ENCODE results near the gene ORM1.

ORM1 gene

GRCh38 chr9:114359801-114360200 is 36.9 kb downstream of the ORM1 start:
- FAIRE-seq (no peak), DNase-seq (ENCODE audit: insufficient read length, low spot score) (no peak)

- FAIRE-seq, result no peak
These were observed 38.6 kb downstream of the ORM1 start for GRCh38 chr9:114361542-114361941.

GRCh38 chr9:114362394-114362793 is 39.5 kb downstream of the ORM1 start:
- FAIRE-seq (no peak), DNase-seq (ENCODE audit: insufficient read length, low spot score) (no peak)

More at GRCh38 chr9:114361542-114361941, 38.6 kb downstream of the ORM1 start:
- DNase-seq (ENCODE audit: insufficient read length, low spot score), result no peak

GRCh38 chr9:114363424-114363823 is 40.5 kb downstream of the ORM1 start:
- no peak for FAIRE-seq

DNA sequence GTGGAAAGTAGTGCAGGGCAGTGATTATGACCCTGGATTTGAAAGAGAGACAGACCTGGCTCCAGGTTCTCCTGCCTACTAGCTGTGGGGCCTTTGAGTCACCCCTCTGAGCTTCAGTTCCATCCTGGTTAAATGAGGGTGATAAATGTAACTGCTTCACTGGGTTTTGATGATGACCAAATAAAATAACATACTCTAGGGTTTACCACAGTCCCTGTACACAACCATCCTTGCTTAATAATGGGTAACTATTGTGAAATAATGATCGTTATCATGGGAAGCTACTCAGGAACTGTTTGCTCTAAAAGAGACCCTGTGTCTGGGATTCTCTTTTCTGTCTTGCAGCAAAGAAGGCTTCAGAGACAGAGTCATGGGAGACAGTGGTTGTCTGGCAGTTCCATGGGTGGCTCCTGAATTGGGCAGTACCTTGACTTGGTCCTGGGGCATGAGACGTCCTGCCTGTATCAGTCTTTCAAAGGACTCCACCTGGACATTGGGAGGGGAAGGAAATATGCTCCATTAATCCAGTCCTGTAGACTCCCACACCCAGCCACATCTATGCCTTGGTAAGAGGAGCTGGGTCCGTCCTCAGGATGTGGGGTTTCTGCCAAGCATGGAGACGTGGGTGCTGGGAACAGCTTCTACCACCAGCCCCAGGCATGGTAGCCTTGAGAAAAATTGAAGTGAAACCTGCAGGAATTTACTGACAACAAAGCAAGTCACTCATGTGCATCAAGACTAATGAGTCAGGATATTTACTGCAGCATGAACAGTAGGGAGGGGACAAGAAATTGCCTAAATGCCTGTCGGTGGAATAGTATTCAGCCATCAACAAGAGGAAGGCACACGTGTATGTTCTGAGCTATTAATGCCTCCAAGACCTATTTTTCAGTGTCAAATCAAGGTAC is 41.5 kb downstream of the ORM1 start:
- FAIRE-seq (peak; percentile 28), DNase-seq (ENCODE audit: insufficient read length, low spot score) (no peak)

More at GRCh38 chr9:114363424-114363823, 40.5 kb downstream of the ORM1 start:
- DNase-seq (ENCODE audit: insufficient read length, low spot score), result no peak

GRCh38 chr9:114365194-114365593 is 42.3 kb downstream of the ORM1 start:
- DNase-seq (ENCODE audit: insufficient read length, low spot score), result no peak
- FAIRE-seq, result no peak

DNA sequence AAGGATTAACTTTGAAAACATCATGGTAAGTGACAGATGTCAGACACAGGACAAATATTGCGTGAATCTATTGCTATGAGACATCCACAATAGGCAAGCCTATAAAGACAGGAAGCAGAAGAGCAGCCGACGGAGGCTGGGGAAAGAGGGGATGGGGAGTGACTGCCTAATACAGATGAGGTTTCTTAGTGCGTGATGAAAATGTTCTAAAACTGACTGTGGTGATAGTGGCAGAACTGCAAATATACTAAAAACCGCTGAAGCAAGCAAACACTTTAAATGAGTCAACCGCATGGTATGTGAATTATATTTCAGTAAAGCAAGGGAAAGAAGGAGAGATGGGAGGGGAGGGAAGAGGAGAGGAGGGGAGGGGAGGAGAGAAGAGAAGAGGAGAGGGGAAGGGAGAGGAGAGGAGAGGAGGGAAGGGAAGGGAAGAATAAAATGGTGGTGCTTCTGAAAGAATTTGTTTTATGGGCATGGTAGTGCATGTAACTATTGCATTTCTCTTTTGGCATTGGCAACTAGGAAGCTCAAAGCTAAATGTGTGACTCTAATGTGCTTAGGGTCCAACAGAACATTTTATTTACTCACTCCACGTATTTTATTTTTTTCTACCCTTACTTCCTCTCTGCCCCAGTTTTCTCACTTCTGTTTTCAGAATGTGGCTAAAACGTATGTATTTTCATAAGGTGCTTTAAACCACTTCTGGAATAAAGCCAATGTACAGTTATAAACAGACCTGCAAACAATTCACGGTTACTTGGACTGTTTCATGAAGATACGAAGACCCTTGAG is 43.6 kb downstream of the ORM1 start:
- peak; percentile 90 for FAIRE-seq
- peak; percentile 37 for DNase-seq (ENCODE audit: insufficient read length, low spot score)

GRCh38 chr9:114367366-114367765 is 44.5 kb downstream of the ORM1 start:
- FAIRE-seq, result no peak
- no peak for DNase-seq (ENCODE audit: insufficient read length, low spot score)

- no peak for DNase-seq (ENCODE audit: insufficient read length, low spot score)
- no peak for FAIRE-seq
These were observed 45.1 kb downstream of the ORM1 start for GRCh38 chr9:114367772-114368569.

- no peak for DNase-seq (ENCODE audit: insufficient read length, low spot score)
- FAIRE-seq, result no peak
These were observed 46.6 kb downstream of the ORM1 start for GRCh38 chr9:114369216-114370130.

- FAIRE-seq (peak; percentile 64), DNase-seq (ENCODE audit: insufficient read length, low spot score) (no peak)
These were observed 47.5 kb downstream of the ORM1 start for GRCh38 chr9:114370251-114370967.

- FAIRE-seq (peak; percentile 31), DNase-seq (ENCODE audit: insufficient read length, low spot score) (no peak)
These were observed 48.0 kb downstream of the ORM1 start for GRCh38 chr9:114370968-114371320.

DNA sequence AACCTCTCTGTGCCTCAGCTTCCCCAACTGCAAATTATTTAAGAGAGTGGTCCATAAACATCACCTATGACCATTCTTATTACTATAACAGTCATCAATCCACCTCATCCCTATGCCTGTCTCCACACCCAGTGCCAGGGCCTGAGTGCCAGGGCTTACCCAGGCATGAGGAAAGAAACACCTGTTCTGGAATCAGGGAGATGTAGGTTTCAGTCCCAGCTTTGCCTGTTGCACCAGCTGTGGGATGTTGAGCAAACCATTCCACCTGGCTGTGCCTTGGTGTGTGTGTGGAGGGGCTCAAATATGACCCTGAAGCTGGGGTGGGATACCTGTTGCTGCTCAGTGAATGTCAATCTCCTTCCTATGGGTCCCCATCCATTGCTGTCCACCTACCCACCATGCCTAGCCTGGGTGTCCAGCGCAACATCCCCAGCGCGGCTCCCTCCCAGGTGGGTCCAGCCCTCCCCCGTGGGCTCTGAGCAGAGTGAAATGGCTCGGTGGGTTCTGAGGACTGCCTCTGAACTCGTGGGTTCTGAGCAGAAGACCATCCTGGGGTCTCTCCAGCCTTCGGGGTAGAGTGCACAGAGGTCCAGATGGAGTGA is 48.5 kb downstream of the ORM1 start:
- DNase-seq (ENCODE audit: insufficient read length, low spot score) (no peak), FAIRE-seq (no peak)

GRCh38 chr9:114371973-114372917 is 49.3 kb downstream of the ORM1 start:
- peak; percentile 45 for DNase-seq (ENCODE audit: insufficient read length, low spot score)
- FAIRE-seq, result no peak

DNA sequence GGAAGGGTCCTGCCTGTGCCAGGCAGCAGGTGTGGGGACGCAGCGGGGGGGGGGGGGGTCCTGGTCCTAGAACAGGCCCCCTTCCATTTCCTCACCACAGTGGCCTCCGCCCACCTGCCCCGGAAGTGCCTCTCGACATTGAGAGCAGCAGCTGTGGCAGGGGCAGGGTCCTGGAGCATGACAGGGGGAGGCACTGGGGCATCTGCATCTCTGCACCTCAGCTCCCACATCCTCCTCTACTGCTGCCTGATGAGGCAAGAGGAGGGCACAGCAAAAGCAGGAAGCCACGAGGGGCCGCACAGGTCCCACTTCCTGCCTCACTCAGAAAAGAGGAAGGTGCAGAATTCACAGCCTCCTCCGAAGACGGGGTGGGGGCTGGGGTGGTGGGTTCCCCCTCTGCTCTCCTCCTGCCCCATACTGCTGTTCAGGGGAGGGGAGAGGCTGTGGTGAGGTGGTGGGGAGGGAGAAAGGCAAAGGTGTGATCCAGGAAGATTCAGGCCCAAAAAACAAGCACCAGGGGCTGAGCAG is 50.1 kb downstream of the ORM1 start:
- FAIRE-seq, result peak; percentile 99
- DNase-seq (ENCODE audit: insufficient read length, low spot score), result peak; percentile 83

DNA sequence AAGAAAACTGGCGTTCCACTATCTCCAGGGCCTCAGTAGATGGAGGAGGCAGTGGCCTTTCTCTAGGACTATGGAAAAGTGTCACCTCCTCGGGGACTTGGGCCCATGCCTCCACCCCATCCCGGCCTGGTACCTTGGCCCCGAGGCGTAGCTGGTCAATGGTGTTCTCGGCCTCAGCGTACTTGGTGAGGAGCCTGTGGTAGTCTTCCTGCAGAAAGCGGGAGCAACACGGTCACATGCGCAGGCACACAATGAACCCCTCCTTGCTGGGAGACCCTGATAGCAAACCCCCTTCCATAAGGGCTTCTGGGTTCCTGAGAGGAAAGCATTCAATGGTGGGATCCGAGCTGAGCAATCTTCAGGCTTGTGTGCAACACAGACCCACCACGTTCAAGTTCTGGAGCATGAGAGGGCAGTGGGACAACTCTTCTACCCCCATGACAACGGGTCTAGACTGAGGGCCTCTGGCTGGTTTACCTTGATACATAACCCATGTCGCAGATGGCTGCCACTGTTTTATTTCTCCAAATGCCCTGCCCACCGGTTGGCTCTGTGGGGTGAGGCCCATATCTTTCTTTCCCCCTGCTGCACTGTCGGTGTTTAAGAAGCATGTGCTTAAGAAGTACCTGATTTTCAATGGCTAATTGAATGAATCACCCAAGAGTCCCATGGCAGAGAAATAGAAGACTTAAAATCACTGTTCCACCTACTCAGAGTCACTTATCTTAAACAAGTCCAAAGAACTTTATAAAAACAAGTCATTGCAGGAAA is 51.2 kb downstream of the ORM1 start:
- DNase-seq (ENCODE audit: insufficient read length, low spot score) (no peak), FAIRE-seq (no peak)

DNA sequence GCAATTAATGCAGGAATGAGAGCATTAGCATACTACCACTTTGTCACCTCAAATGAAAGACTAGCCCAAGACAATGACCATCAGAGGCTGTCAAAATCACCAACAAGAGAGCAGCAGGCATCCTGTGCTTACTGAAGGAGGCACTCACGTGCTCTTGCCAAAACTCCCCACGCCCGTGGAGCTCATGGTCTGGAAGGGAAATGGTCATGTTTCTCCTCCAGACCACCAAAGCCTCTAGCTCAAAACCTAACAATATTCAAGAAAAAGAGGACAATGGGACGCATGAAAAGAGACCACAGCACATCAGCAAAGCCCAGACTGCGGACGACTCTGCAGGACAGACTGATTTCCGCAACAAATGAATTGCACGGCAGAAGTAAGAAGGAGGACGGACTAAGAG is 52.0 kb downstream of the ORM1 start:
- DNase-seq (ENCODE audit: insufficient read length, low spot score) (no peak), FAIRE-seq (no peak)

Measured in GM19239 (cell line).